GM12872 (cell line): ENCODE results near the gene P2RY8.

Source experiments
- CTCF ChIP-seq: IDR thresholded peaks from 3 replicates; pipeline ENCODE4 v1.5.1; 2011; ENCODE audit warnings: low read depth, mild to moderate bottlenecking, low read length, moderate library complexity; ENCODE audit not compliant: insufficient read depth

Gene P2RY8

GRCh38 chrX:1444561-1445500 is 92.2 kb downstream of the P2RY8 start:
- no peak for TF ChIP-seq CTCF

- TF ChIP-seq CTCF, result no peak
Observed at GRCh38 chrX:1443496-1444075, 93.4 kb downstream of the P2RY8 start.

GRCh38 chrX:1442724-1443367 is 94.1 kb downstream of the P2RY8 start:
- no peak for TF ChIP-seq CTCF

GRCh38 chrX:1442016-1442665 is 94.8 kb downstream of the P2RY8 start:
- no peak for TF ChIP-seq CTCF

- no peak for TF ChIP-seq CTCF
Observed at GRCh38 chrX:1440506-1440905, 96.5 kb downstream of the P2RY8 start.

GRCh38 chrX:1435241-1435895 is 101.6 kb downstream of the P2RY8 start:
- no peak for TF ChIP-seq CTCF
